Activated T-helper 2 cell treated with anti-CD3 and anti-CD28 coated beads, Interferon-gamma antibody, Interleukin-2, Interleukin-4, amounts not matched to agents 10 μg/mL and 5 μg/mL and 100 μg/mL, durations not matched to agents 14 hours and 24 hours and 36 hours (primary cell): ENCODE data around the gene EID2. TPM values are rescaled to one million over a fixed set of nuclear protein-coding genes. Genes with fewer than 3 reads are reported as not detected.

Experiments
- DNase-seq: peaks from one replicate; pipeline ENCODE4 v3.0.0; 2021; ENCODE audit warnings: low spot score
- H3K27ac Mint-ChIP-seq: one replicate; pipeline ENCODE4 v1.8.0; 2021; ENCODE audit warnings: mixed read lengths
- H3K27me3 Mint-ChIP-seq: one replicate; pipeline ENCODE4 v1.8.0; 2021; ENCODE audit warnings: low read depth, mixed read lengths
- H3K36me3 Mint-ChIP-seq: one replicate; pipeline ENCODE4 v1.8.0; 2021; ENCODE audit warnings: low read depth, mixed read lengths
- H3K4me1 Mint-ChIP-seq: one replicate; pipeline ENCODE4 v1.8.0; 2021; ENCODE audit warnings: low read depth, mixed read lengths
- H3K4me3 Mint-ChIP-seq: one replicate; pipeline ENCODE4 v1.8.0; 2021; ENCODE audit warnings: low read depth, mild to moderate bottlenecking, moderate library complexity, mixed read lengths
- H3K9me3 Mint-ChIP-seq: one replicate; pipeline ENCODE4 v1.8.0; 2021; ENCODE audit warnings: mixed read lengths
- intact Hi-C: fragments of 100-400 bp; cut with micrococcal nuclease; formaldehyde crosslinking; loops from one replicate; pipeline ENCODE4 v1.15.1; 2023
- total RNA-seq: library from RNA; stranded (reverse); gene quantifications from 2 replicates; pipeline ENCODE4 v1.2.3, GENCODE V29; 2022

Gene EID2
- total RNA-seq, 1 donor from 2014 or later = 17.2 TPM

DNA sequence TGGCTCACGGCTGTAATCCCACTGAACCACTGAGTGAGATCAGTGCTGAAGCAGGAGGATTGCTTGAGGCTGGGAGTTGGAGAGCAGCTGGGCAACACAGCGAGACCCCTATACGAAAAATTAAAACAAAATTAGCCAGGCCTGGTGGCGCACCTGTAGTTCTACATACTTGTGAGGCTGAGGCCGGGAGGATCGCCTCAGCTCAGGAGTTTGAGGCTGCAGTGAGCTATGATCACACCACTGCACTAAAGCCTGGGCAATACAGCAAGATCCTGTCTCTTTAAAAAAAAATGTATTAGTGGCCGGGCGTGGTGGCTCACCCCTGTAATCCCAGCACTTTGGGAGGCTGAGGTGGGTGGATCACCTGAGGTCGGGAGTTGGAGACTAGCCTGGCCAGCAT lies 31.3 kb downstream of the EID2 start:
- intact Hi-C loops = no loop called here
- peaks cover 45% of the 10 kb centered on the region for H3K27me3 Mint-ChIP-seq
- no peak overlapping the region for H3K4me3 Mint-ChIP-seq
- H3K36me3 Mint-ChIP-seq = no peaks in the 10 kb centered on the region
- DNase-seq = no peak
- H3K4me1 Mint-ChIP-seq = peaks cover 14% of the 10 kb centered on the region
- no peaks in the 10 kb centered on the region for H3K9me3 Mint-ChIP-seq
- no peak overlapping the region for H3K27ac Mint-ChIP-seq

DNA sequence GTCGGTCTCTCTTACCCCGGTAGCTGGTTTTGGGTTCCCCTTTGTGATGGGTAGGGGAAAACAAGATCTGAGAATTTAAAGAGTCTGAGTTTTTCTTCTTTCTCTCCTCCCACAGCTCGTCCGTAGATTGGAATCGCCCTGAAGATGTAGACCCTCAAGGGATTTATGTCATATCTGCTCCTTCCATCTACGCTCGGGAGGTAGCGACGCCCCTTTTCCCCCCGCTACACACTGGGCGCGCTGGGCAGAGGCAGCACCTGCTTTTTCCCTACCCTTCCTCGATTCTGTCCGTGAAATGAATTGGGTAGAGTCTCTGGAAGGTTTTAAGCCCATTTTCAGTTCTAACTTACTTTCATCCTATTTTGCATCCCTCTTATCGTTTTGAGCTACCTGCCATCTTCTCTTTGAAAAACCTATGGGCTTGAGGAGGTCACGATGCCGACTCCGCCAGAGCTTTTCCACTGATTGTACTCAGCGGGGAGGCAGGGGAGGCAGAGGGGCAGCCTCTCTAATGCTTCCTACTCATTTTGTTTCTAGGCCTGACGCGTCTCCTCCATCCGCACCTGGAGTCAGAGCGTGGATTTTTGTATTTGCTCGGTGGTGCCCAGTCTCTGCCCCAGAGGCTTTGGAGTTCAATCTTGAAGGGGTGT lies 32.1 kb downstream of the EID2 start:
- intact Hi-C loops = no loop called here
- Mint-ChIP-seq H3K27ac (no peak overlapping the region), H3K4me3 (peak overlapping the region; percentile 71), H3K36me3 (no peaks in the 10 kb centered on the region), H3K4me1 (peaks cover 17% of the 10 kb centered on the region), H3K27me3 (peaks cover 40% of the 10 kb centered on the region), H3K9me3 (no peaks in the 10 kb centered on the region)
- no peak for DNase-seq

DNA sequence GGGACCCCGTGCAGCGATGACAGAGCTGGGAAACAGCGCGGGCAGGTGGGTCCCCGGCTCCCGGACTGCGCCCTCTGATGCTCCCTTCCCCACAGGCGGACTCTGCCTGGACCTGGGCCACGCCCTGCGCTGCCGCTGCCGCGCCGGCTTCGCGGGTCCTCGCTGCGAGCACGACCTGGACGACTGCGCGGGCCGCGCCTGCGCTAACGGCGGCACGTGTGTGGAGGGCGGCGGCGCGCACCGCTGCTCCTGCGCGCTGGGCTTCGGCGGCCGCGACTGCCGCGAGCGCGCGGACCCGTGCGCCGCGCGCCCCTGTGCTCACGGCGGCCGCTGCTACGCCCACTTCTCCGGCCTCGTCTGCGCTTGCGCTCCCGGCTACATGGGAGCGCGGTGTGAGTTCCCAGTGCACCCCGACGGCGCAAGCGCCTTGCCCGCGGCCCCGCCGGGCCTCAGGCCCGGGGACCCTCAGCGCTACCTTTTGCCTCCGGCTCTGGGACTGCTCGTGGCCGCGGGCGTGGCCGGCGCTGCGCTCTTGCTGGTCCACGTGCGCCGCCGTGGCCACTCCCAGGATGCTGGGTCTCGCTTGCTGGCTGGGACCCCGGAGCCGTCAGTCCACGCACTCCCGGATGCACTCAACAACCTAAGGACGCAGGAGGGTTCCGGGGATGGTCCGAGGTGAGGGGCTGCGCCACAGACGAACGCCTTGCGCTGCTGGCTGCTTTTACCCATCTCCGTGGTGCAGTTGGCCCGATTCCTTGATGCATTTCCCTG lies 32.8 kb downstream of the EID2 start:
- H3K9me3 Mint-ChIP-seq = no peaks in the 10 kb centered on the region
- intact Hi-C loops = no loop called here
- peak; percentile 59 for DNase-seq
- peak overlapping the region; percentile 71 for H3K4me3 Mint-ChIP-seq
- no peaks in the 10 kb centered on the region for H3K36me3 Mint-ChIP-seq
- H3K4me1 Mint-ChIP-seq = peaks cover 17% of the 10 kb centered on the region
- H3K27ac Mint-ChIP-seq = no peak overlapping the region
- H3K27me3 Mint-ChIP-seq = peaks cover 37% of the 10 kb centered on the region

DNA sequence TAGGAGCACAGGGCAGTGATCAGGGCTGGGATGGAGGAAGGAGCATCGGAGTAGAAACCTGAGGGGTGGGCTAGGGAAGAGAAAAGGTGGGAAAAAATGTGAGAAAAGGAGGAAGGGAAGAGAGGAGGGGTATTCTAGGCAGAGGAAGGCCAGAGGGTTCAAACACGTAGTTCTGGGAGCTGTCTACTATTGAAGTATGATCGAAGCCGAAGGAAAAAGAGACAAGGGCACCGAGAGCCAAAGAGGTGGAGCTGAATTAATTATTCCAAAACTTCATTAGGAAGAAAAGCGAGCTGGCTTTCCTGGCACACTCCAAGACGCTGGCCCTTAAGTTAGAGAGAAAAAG lies 33.4 kb downstream of the EID2 start:
- Mint-ChIP-seq H3K4me1 (peaks cover 17% of the 10 kb centered on the region), H3K27ac (no peak overlapping the region), H3K9me3 (no peaks in the 10 kb centered on the region), H3K27me3 (peaks cover 37% of the 10 kb centered on the region), H3K36me3 (no peaks in the 10 kb centered on the region), H3K4me3 (peak overlapping the region; percentile 51)
- no peak for DNase-seq
- intact Hi-C loops = no loop called here

DNA sequence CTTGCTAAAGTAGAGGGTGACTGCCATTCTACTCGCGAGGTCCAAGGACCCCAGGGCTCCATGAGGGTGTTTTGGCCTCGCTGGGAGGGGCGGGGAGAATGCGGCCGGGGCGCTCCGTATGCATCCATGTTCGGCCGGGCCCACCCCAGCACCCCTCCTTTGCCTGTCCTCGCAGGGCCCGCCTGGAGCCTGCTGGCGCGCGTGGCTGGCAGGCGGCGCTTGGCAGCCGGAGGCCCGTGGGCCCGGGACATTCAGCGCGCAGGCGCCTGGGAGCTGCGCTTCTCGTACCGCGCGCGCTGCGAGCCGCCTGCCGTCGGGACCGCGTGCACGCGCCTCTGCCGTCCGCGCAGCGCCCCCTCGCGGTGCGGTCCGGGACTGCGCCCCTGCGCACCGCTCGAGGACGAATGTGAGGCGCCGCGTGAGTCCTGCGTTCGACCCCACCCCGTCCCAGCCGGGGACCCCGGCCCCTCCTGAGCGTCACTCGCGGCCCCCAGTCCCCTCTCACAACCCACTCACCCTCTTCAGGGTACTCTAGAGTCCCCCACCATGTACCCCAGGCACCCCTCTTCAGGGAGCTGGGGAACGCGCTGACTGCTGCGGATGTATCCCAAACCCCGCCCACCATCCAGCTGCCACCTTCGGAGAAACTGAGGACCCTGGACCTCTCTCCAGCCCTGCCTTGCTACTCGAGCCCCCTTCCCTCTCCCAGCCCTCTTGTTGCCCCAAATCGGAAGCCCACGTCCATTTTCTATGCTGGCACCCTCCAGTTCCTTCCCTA lies 37.1 kb downstream of the EID2 start:
- H3K36me3 Mint-ChIP-seq = no peaks in the 10 kb centered on the region
- peaks cover 27% of the 10 kb centered on the region for H3K4me1 Mint-ChIP-seq
- peaks cover 57% of the 10 kb centered on the region for H3K27me3 Mint-ChIP-seq
- no peaks in the 10 kb centered on the region for H3K9me3 Mint-ChIP-seq
- no peak overlapping the region for H3K27ac Mint-ChIP-seq
- H3K4me3 Mint-ChIP-seq = no peak overlapping the region
- peak; percentile 73 for DNase-seq
- intact Hi-C loops = no loop called here

DNA sequence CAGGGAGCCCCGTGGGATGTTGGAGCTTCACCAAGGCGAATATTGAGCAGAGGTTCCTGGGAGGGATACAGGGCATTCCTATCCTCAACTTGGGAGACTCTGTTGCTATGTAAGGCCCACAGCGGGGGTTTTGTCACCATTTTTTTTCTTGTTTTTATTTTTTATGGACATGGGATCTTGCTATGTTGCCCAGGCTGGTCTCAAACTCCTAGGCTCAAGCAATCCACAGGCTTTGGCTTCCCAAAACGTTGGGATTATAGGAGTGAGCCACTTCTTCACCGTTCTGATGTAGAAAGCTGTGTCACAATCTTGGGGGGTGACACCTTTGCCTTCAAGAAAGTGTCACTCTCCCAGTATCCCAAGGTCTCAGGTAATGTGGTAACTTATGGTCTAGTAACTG lies 38.6 kb downstream of the EID2 start:
- H3K36me3 Mint-ChIP-seq = no peaks in the 10 kb centered on the region
- H3K9me3 Mint-ChIP-seq = no peaks in the 10 kb centered on the region
- no peak for DNase-seq
- no peak overlapping the region for H3K4me3 Mint-ChIP-seq
- H3K27me3 Mint-ChIP-seq = peaks cover 57% of the 10 kb centered on the region
- intact Hi-C loops = no loop called here
- no peak overlapping the region for H3K27ac Mint-ChIP-seq
- H3K4me1 Mint-ChIP-seq = peaks cover 19% of the 10 kb centered on the region

DNA sequence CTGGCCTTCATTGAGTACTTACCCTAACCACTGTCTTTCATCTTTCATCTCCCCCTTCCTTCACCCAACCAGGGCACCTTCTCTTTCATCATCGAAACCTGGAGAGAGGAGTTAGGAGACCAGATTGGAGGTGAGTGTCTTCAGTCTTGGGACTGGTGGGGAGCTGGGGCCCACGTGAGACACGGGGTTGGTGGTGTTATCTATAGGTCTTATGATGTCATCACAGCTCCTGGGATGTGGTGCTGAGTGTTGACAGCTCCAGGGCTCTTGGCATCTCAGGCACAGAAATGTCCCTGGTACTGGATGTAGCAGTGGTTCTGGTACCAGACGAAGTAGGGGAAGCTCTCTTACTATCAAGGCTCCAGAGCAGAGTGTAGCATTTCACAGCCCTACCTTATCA lies 39.4 kb downstream of the EID2 start:
- no peak overlapping the region for H3K27ac Mint-ChIP-seq
- no peaks in the 10 kb centered on the region for H3K36me3 Mint-ChIP-seq
- no peak for DNase-seq
- peaks cover 16% of the 10 kb centered on the region for H3K4me1 Mint-ChIP-seq
- intact Hi-C loops = no loop called here
- H3K9me3 Mint-ChIP-seq = no peaks in the 10 kb centered on the region
- H3K27me3 Mint-ChIP-seq = peaks cover 58% of the 10 kb centered on the region
- no peak overlapping the region for H3K4me3 Mint-ChIP-seq

DNA sequence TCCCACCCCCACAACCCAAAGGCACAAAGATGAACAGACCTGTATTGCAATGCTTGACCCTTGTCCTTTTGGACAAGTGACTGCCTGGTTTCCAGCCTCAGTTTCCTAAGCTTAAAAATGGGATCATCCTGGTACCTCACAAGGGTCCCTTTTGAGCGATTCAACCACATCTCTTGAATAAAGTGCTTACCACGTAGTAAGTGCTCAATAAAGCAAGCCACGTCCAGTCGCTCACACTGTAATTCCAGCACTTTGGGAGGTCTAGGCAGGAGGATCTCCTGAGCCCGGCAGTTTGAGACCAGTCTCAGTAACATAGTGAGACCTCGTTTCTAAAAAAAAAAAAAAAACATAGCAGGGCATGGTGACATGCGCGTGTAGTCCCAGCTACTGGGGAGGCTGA lies 40.0 kb downstream of the EID2 start:
- Mint-ChIP-seq H3K4me3 (no peak overlapping the region), H3K36me3 (no peaks in the 10 kb centered on the region), H3K27ac (no peak overlapping the region), H3K4me1 (peaks cover 16% of the 10 kb centered on the region), H3K9me3 (no peaks in the 10 kb centered on the region), H3K27me3 (peaks cover 57% of the 10 kb centered on the region)
- intact Hi-C loops = loop anchor here (5.0 kb wide), 1 partner anchor 32 kb away; the partner anchor contains the start of gene EID2B
- no peak for DNase-seq

DNA sequence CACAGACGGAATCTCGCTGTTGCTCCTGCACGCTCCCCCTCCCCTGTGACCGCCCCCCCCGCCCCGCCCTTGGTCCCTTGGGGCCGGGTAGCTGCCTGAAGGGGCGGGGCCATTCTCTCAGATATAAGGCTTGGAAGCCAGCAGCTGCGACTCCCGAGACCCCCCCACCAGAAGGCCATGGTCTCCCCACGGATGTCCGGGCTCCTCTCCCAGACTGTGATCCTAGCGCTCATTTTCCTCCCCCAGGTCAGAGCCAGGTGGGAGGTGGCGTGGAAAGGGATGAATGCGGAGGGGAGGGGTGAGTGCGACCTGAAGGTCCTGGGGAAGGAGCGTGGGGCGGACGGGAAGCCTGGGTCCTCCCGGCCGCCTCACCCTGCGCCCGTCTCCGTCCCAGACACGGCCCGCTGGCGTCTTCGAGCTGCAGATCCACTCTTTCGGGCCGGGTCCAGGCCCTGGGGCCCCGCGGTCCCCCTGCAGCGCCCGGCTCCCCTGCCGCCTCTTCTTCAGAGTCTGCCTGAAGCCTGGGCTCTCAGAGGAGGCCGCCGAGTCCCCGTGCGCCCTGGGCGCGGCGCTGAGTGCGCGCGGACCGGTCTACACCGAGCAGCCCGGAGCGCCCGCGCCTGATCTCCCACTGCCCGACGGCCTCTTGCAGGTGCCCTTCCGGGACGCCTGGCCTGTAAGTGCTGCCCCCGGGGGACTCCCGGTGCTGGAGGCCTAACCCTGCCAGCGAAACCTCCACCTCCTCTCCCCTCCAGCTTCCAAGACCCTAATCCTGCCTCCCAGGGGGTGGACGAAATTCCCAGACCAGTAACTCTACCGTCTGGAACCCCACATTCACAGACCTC lies 40.9 kb downstream of the EID2 start, which contains the start of gene DLL3:
DLL3 (plus strand) TSS at position 150 of the 845 bp plus-strand sequence; CDS start at position 178, 28 bp downstream.
- peak within 1 kb of the TSS; percentile 34 for H3K4me3 Mint-ChIP-seq
- intact Hi-C loops = loop anchor here (5.0 kb wide), 1 partner anchor 33 kb away; the partner anchor contains the start of gene EID2B
- peaks cover 47% of the 10 kb centered on the region for H3K27me3 Mint-ChIP-seq

DNA sequence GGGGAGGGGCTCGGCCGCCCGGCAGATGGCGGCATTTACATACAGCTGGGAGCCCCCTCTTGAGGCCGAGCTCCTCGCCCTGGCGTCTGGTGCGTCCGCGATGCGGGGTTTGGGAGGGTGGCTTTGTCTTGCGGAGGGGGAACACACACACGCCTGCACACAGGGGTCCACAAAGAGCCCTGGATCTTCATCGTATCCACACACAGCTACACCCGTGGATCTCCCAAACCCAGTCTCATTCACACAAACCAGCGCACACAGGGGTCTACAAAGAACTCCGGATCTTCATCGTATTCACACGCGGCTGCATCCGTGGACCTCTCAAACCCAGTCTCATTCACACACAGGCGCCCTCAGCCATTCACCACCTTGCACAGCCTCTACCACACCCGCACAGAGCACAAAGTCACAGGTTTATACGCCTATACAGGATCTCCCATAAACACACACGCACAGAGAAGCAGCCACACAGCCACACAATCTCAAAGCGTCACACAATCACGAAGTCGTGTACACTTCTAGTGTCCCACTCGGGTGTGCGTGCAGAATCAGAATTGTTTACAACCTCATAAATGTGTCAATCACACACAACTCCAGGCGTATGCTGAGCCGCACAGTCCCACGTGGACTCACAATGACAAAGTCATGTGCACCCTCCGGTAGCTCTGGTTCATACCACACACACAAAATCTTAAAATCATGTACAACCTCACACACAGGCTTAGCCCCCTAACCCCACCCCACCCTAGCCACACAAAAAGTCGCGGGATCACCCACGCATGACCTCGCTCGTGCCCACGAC lies 41.8 kb downstream of the EID2 start:
- peaks cover 43% of the 10 kb centered on the region for H3K27me3 Mint-ChIP-seq
- H3K4me1 Mint-ChIP-seq = peaks cover 15% of the 10 kb centered on the region
- no peaks in the 10 kb centered on the region for H3K36me3 Mint-ChIP-seq
- peak overlapping the region; percentile 34 for H3K4me3 Mint-ChIP-seq
- no peaks in the 10 kb centered on the region for H3K9me3 Mint-ChIP-seq
- no peak for DNase-seq
- intact Hi-C loops = loop anchor here (5.0 kb wide), 1 partner anchor 34 kb away; the partner anchor contains the start of gene EID2B
- no peak overlapping the region for H3K27ac Mint-ChIP-seq

More for the DNA sequence above, 40.9 kb downstream of the EID2 start, which contains the start of gene DLL3:
- Mint-ChIP-seq H3K4me1 (peaks cover 16% of the 10 kb centered on the region), H3K27ac (no peak within 1 kb of the TSS), H3K36me3 (no peaks in the 10 kb centered on the region), H3K9me3 (no peaks in the 10 kb centered on the region)
- DNase-seq = no peak

DNA sequence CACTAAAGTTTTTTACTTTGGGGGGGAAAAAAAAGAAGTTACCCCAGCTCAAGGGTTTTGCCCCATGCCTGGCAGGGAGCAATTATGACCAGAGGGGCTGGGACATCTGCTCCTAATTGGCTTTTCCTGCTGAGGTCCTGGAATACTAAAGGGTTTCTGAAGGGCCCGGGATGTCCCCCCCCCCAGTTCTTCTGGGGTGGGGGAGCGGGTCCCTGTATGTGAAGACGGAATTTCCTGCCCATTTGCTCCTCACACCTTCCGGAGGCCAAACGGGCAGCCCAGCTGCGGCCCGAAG lies 42.3 kb downstream of the EID2 start:
- intact Hi-C loops = loop anchor here (5.0 kb wide), 1 partner anchor 35 kb away; the partner anchor contains the start of gene EID2B
- Mint-ChIP-seq H3K27me3 (peaks cover 43% of the 10 kb centered on the region), H3K4me1 (peaks cover 13% of the 10 kb centered on the region), H3K27ac (no peak overlapping the region), H3K4me3 (no peak overlapping the region), H3K9me3 (no peaks in the 10 kb centered on the region), H3K36me3 (peaks cover 3% of the 10 kb centered on the region)
- no peak for DNase-seq
